SK-N-SH (cell line): ENCODE results near the gene ALX3. TPM values are rescaled to one million over a fixed set of nuclear protein-coding genes. Genes with fewer than 3 reads are reported as not detected.

ENCODE experiments used
- CHD2 ChIP-seq: fragments of 150-350 bp; IDR thresholded peaks from 2 replicates; pipeline ENCODE4 v1.6.1; 2018; ENCODE audit warnings: low read length; ENCODE audit not compliant: partially characterized antibody
- CTCF ChIP-seq: fragments of 200-600 bp; sonication (generic); IDR thresholded peaks from 2 replicates; pipeline ENCODE4 v1.6.1; 2017; ENCODE audit warnings: antibody characterized with exemption, mild to moderate bottlenecking, moderate library complexity
- EP300 ChIP-seq, 2 experiments: IDR thresholded peaks; 2 replicates each; pipeline versions ENCODE4 v1.4.0 to v1.6.1; 2012; ENCODE audit warnings: borderline replicate concordance in 1 of 2, low read depth in 1 of 2, low read length in 1 of 2
- EZH2phosphoT487 ChIP-seq: fragments of 200-600 bp; sonication (generic); IDR thresholded peaks from 2 replicates; pipeline ENCODE4 v1.6.1; 2017; ENCODE audit warnings: low read depth, mixed run types, mild to moderate bottlenecking, antibody characterized with exemption, moderate library complexity, borderline replicate concordance
- FOXJ3 ChIP-seq: sonication (generic); formaldehyde crosslinking; IDR thresholded peaks from 2 replicates; pipeline ENCODE4 v1.5.1; 2020; ENCODE audit warnings: mild to moderate bottlenecking, missing genetic modification reagents
- FOXM1 ChIP-seq: IDR thresholded peaks from 2 replicates; pipeline ENCODE4 v1.4.0; 2012; ENCODE audit warnings: low read depth, mild to moderate bottlenecking
- GABPA ChIP-seq: IDR thresholded peaks from 2 replicates; pipeline ENCODE4 v1.4.0; 2012; ENCODE audit warnings: low read depth, mild to moderate bottlenecking
- GATA2 ChIP-seq: sonication (generic); formaldehyde crosslinking; IDR thresholded peaks from 2 replicates; pipeline ENCODE4 v1.5.0; 2020; ENCODE audit warnings: mild to moderate bottlenecking, missing genetic modification reagents
- JUND ChIP-seq: IDR thresholded peaks from 2 replicates; pipeline ENCODE4 v1.4.0; 2012
- MEF2A ChIP-seq: IDR thresholded peaks from 2 replicates; pipeline ENCODE4 v1.4.0; 2012; ENCODE audit warnings: low read depth, borderline replicate concordance
- MXI1 ChIP-seq: IDR thresholded peaks from 2 replicates; pipeline ENCODE4 v1.6.1; 2012; ENCODE audit warnings: mild to moderate bottlenecking, low read depth, low read length, improper control_type of control experiment
- NFIC ChIP-seq: IDR thresholded peaks from 2 replicates; pipeline ENCODE4 v1.4.0; 2012; ENCODE audit warnings: borderline replicate concordance
- NRF1 ChIP-seq: IDR thresholded peaks from 2 replicates; pipeline ENCODE4 v1.6.1; 2012; ENCODE audit warnings: low read depth, mild to moderate bottlenecking, low read length
- RCOR1 ChIP-seq: fragments of 150-350 bp; IDR thresholded peaks from 2 replicates; pipeline ENCODE4 v1.6.1; 2017; ENCODE audit warnings: antibody characterized with exemption, low read length
- REST ChIP-seq: IDR thresholded peaks from 2 replicates; pipeline ENCODE4 v1.6.1; 2012; ENCODE audit warnings: mild to moderate bottlenecking, low read depth, low read length, moderate library complexity
- RFX5 ChIP-seq: IDR thresholded peaks from 2 replicates; pipeline ENCODE4 v1.6.1; 2012; ENCODE audit warnings: mild to moderate bottlenecking, improper control_type of control experiment, low read length
- RXRA ChIP-seq: IDR thresholded peaks from 2 replicates; pipeline ENCODE4 v1.4.0; 2012; ENCODE audit warnings: low read depth, mild to moderate bottlenecking, borderline replicate concordance
- SIN3A ChIP-seq: IDR thresholded peaks from 2 replicates; pipeline ENCODE4 v1.6.1; 2012; ENCODE audit warnings: low read depth, mild to moderate bottlenecking, low read length, moderate library complexity, borderline replicate concordance
- SMC3 ChIP-seq: IDR thresholded peaks from 2 replicates; pipeline ENCODE4 v1.6.1; 2012; ENCODE audit warnings: low read depth, low read length, improper control_type of control experiment
- TEAD4 ChIP-seq: IDR thresholded peaks from 2 replicates; pipeline ENCODE4 v1.4.0; 2012; ENCODE audit warnings: mild to moderate bottlenecking, borderline replicate concordance; ENCODE audit not compliant: insufficient read depth
- USF2 ChIP-seq: fragments of 150-350 bp; IDR thresholded peaks from 2 replicates; pipeline ENCODE4 v1.6.1; 2017; ENCODE audit warnings: antibody characterized with exemption, low read length, low read depth, borderline replicate concordance
- ZBTB33 ChIP-seq: IDR thresholded peaks from 2 replicates; pipeline ENCODE4 v1.4.0; 2012; ENCODE audit warnings: low read depth, borderline replicate concordance
- polyA plus RNA-seq, 3 experiments: library from polyadenylated mRNA; depleted of rRNA; stranded (reverse); fragments of >200 nt; gene quantifications; 2 replicates each; pipeline ENCODE4 v1.2.3, GENCODE V29; 2012

ALX3 gene
- polyA plus RNA-seq, 1 of the 3 experiments (the other 2 are of a cell fraction), result not detected

GRCh38 chr1:110057963-110058518, 12.4 kb downstream of the ALX3 start (continued):
- TF ChIP-seq ZBTB33 (no peak), MEF2A (no peak), RCOR1 (peak; percentile 87), CTCF (no peak), EP300 (IDR thresholded peaks at IDR 0.05; ENCODE audit: borderline replicate concordance in 1 of 2, low read depth in 1 of 2, low read length in 1 of 2) (peak; percentile 10 to 97; a peak in 3 of 4 replicates), USF2 (no peak), MXI1 (peak; percentile 68), GABPA (no peak), FOXM1 (no peak), RXRA (peak; percentile 59; the same call in 1 of the 2 replicates), NRF1 (no peak), NFIC (peak; percentile 54; the same call in 1 of the 2 replicates), REST (no peak), GATA2 (CRISPR knock-in tag) (peak; percentile 81), SIN3A (no peak), FOXJ3 (CRISPR knock-in tag) (peak; percentile 92), EZH2phosphoT487 (no peak), RFX5 (no peak), TEAD4 (no peak), CHD2 (peak; percentile 84), JUND (no peak), SMC3 (peak; percentile 8; the same call in 1 of the 2 replicates)
